Stimulated activated CD4-positive, alpha-beta T cell treated with anti-CD3 and anti-CD28 coated beads, Interleukin-4, amount 100 ng/mL, for 4 hours (primary cell): Measurements from ENCODE around the gene RFC2.

Source experiments
- DNase-seq, 2 experiments: peaks; one replicate each; pipeline ENCODE4 v3.0.0-alpha.2; 2020

The RFC2 gene

GRCh38 chr7:74185636-74186035 lies 68.6 kb downstream of the RFC2 start:
- DNase-seq, result no peak

GRCh38 chr7:74185016-74185415 lies 69.2 kb downstream of the RFC2 start:
- DNase-seq, result no peak

- peak in 1 of 2 experiments; percentile 12 for DNase-seq
Observed at GRCh38 chr7:74183653-74184450, 70.3 kb downstream of the RFC2 start.

GRCh38 chr7:74183142-74183541 lies 71.1 kb downstream of the RFC2 start:
- no peak for DNase-seq

- DNase-seq, result no peak
Observed at GRCh38 chr7:74182453-74183090, 71.6 kb downstream of the RFC2 start.

- DNase-seq, result no peak
Observed at GRCh38 chr7:74181821-74182220, 72.4 kb downstream of the RFC2 start.
